GM18870 (cell line): ENCODE measurements around the gene CKB.

ENCODE experiments used
- ATAC-seq: cut with Tn5 transposase; IDR thresholded peaks from one replicate; pipeline ENCODE4 v1.9.1; 2021; ENCODE audit warnings: moderate library complexity; ENCODE audit not compliant: unreplicated experiment

Gene CKB

DNA sequence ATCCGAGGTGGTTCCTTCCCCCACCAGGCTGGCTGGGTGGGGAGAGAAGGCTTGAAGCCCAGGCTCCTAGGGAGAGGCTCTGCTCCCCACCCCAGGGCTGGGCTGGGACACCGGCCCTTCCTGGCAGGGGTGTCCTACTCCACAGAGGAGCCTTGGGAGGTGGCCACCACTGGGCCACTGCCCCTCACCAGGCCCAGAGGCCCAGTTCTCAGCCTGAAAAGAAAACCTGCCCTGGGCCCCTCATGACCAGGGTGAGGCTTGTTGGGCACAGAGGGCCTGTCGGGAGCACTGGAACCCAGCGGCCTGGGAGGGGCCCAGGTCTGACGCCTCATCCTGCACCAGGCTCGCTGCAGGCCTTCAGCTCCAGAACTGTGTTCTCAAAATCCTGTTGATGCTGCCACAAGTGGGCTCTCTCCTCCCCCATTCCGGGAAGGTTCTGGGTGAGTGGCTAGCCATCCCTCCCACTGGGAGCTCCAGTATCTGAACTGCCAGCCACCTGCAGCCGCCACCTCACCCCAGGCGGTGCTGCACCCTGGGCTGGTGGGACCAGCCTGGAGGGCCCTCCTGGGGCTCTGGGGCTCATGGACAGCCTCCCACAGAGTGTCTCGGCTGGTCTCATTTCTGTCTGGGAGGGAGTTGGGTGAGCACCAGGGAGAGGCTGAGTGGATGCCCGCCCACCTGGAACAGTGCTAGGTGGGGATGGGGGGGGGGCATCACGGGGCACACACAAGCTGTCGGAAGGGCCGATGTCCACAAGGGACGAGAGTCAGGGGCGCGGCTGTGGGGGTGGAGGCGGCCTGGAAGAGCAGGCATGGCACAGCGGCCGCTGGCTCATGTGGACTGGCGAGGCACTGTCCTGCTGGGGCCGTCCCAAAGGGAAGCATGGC is 28.1 kb upstream of the CKB start:
- no peak for ATAC-seq

DNA sequence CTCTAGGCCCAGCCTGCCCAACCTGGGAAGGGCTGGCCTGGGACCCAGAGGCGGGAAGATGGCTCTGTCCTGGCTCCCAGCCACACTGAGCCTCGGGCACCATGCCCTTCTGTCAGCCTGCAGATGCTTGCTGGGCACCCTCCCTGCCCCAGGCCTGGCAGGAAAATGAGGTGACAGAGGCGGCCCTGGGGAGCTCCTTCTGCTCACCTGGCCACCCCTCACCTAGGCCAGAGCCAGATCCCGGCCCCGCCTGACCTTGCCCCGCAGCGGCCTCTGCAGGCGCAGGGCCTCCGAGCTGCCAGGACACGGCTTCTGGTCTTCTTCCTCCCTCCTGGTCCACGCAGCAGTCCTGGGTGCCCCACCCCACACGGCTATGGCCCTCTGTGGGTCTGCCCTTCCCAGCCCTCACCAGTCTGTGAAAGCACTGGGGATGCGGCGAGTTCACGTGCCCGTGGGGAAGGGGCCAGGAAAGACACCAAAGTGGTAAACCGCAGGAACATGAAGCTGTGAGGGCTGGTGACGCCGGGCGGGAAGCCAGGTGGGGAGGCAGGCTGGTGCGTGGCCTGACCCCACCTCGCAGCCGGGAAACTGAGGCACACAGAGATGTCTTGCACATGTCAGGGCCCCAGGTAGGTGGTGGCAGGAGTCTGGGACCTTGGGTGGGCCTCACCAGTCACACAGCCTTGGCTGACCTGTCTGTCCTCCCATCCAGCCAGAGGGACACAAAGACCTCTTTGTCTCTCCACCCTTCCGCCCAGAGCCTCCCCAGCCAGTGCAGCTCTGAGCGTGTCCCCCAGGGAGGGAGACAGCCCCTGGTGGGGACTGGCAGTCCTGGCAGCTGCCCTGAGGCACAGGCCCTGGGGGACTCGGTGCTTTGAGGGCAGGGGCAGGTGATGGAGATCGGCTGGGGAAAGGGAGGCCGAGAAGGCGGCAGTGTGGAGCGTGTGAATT is 27.0 kb upstream of the CKB start:
- no peak for ATAC-seq

- ATAC-seq: no peak
Measured at GRCh38 chr14:103548463-103549351, 26.1 kb upstream of the CKB start.

- ATAC-seq: no peak
Measured at GRCh38 chr14:103547941-103548462, 25.4 kb upstream of the CKB start.

GRCh38 chr14:103547455-103547940 is 24.9 kb upstream of the CKB start:
- no peak for ATAC-seq

DNA sequence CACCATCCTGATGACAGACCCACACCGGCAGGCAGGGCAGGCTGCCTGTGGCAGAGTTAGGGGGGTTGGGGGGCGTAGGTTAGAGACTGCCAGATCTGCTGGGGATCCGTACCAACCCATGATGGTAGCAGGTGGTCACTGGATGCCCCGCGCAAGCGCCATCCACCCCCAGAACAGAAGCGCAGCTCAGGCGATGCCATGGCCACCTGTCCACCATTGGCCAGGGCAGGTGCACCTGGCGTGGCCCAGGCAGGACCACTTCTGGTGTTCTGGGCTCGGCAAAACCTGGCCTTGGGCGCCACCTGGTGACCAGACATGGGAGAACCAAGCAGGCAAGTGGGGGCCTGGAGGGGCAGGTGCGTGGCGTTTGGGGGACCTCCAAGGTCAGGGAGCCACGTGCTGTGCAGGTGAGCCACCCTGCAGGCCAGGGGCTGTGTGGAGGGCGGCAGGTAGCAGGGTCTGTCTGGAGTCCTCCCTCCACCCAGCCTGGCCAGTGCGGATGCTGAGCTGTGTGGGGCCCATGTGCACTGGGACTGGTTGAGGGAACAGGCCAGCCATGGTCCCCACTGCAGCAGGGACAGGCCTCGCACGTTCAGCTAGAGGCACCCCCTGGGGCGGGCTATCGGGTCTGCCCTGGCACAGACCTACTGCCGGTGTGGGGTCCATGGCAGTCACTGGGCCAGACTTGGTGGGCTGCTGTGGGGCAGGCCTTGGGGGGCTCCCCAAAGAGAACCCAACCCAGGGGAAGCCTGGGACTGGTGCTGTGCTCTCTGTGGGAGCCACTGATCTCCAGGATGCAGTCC is 24.2 kb upstream of the CKB start:
- no peak for ATAC-seq

GRCh38 chr14:103545915-103546651 is 23.5 kb upstream of the CKB start:
- ATAC-seq: no peak

DNA sequence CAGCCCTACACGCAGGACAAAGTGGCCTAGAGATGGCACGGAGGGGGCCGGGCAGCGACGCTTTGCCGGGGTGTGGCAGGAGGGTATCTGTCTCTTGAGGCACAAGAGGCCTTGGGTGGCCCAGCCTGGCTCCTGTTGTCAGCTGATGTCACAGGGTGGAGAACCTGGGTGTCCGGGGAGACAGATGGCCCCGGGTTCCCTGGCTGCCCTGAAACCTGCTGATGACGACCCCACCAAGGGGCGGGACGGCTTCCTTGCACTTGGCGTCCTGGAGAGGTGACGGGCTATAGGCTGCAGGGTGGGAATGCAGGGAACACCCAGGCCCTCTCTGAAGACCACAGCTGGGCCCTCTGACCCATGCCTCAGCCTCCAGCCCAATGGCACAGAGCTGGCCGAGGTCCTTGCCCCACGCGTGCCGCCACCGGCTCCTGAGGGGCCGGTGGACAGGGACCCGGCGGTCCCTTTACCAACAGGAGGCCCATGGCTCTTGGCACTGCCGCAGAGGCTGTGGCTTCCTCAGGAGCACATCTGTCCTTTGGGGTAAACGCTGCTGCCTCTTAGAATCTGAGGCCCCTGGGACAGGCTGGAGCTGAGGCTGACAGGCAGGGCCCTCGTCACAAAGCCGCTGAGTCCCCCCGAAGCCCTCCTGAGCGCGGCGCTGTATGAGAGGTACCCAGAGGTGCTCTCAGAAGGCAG is 22.7 kb upstream of the CKB start:
- no peak for ATAC-seq

GRCh38 chr14:103544388-103545218 is 22.0 kb upstream of the CKB start:
- ATAC-seq: no peak

GRCh38 chr14:103543721-103544387 is 21.2 kb upstream of the CKB start:
- ATAC-seq: no peak

GRCh38 chr14:103543140-103543539 is 20.5 kb upstream of the CKB start:
- ATAC-seq: no peak

DNA sequence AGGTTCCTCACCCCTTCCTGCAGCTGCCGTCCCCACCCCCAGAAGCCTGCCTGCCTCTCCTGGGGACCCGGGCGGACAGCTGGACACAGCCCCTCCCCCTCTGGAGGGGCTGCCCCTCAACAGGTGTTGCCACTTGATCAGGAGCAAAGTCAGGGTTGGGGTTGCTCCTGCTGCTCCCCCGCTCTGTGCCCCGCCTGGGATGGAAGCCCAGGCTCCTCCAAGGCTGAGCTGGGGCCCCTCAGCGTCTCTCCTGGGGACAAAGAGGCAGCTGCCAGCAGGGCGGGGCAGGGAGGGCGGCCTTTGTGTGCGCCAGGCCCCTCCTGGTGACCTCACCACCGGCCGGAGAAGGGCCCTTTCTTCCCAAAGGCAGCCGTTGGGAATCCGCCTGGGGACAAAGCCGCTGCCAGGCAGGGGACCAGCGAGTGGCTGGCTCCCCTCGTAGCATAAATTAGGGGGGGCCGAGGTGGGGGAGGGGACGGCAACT is 20.0 kb upstream of the CKB start:
- no peak for ATAC-seq

- no peak for ATAC-seq
Measured at GRCh38 chr14:103541709-103542604, 19.3 kb upstream of the CKB start.

- no peak for ATAC-seq
Measured at GRCh38 chr14:103540821-103541708, 18.4 kb upstream of the CKB start.
